Activated T-cell treated with anti-CD3 and anti-CD28 coated beads for 1 hour (primary cell): ENCODE measurements around the gene TRAPPC2B.

ENCODE experiments used
- DNase-seq: peaks from one replicate; pipeline ENCODE4 v3.0.0-alpha.2; 2020; ENCODE audit warnings: low read depth

Gene TRAPPC2B

GRCh38 chr19:57362997-57363687, at the start of gene TRAPPC2B, which contains the start of gene ZNF547:
Gene TRAPPC2B, plus strand, starts transcription at chr19:57363551. Its CDS starts 1,283 bp downstream, at chr19:57364834.
Gene ZNF547, plus strand, starts transcription at chr19:57363551. Its CDS starts 5,005 bp downstream, at chr19:57368556.
- peak; percentile 94 for DNase-seq

GRCh38 chr19:57314146-57314545, 49.2 kb upstream of the TRAPPC2B start:
- no peak for DNase-seq

GRCh38 chr19:57317503-57317902, 45.8 kb upstream of the TRAPPC2B start:
- DNase-seq, result no peak

- DNase-seq, result no peak
Observed at GRCh38 chr19:57319869-57320179, 43.5 kb upstream of the TRAPPC2B start.

- DNase-seq, result peak; percentile 85
Observed at GRCh38 chr19:57320180-57321084, 42.9 kb upstream of the TRAPPC2B start, which contains the start of gene ZNF543. Gene ZNF543, plus strand, starts transcription at chr19:57320472. Its CDS starts 382 bp downstream, at chr19:57320854.

- DNase-seq, result no peak
Observed at GRCh38 chr19:57321116-57321515, 42.2 kb upstream of the TRAPPC2B start.

GRCh38 chr19:57321751-57322150, 41.6 kb upstream of the TRAPPC2B start:
- DNase-seq, result no peak

GRCh38 chr19:57324992-57325391, 38.4 kb upstream of the TRAPPC2B start:
- no peak for DNase-seq

- DNase-seq, result no peak
Observed at GRCh38 chr19:57327993-57328392, 35.4 kb upstream of the TRAPPC2B start.

- DNase-seq, result no peak
Observed at GRCh38 chr19:57334191-57334590, 29.2 kb upstream of the TRAPPC2B start.

GRCh38 chr19:57338877-57339276, 24.5 kb upstream of the TRAPPC2B start:
- DNase-seq, result no peak

GRCh38 chr19:57342582-57342981, 20.8 kb upstream of the TRAPPC2B start:
- no peak for DNase-seq

- no peak for DNase-seq
Observed at GRCh38 chr19:57348136-57348535, 15.2 kb upstream of the TRAPPC2B start.

GRCh38 chr19:57350877-57351805, 12.2 kb upstream of the TRAPPC2B start, which contains the start of gene ZNF304:
Gene ZNF304, plus strand, starts transcription at chr19:57351271. Its CDS starts 394 bp downstream, at chr19:57351665.
- DNase-seq, result peak; percentile 66

GRCh38 chr19:57351867-57352266, 11.5 kb upstream of the TRAPPC2B start:
- DNase-seq, result no peak

- no peak for DNase-seq
Observed at GRCh38 chr19:57355916-57356315, 7.4 kb upstream of the TRAPPC2B start.

- DNase-seq, result no peak
Observed at GRCh38 chr19:57357406-57357805, 5.9 kb upstream of the TRAPPC2B start.

- DNase-seq, result no peak
Observed at GRCh38 chr19:57359300-57359699, 4.1 kb upstream of the TRAPPC2B start.

- no peak for DNase-seq
Observed at GRCh38 chr19:57362419-57362818, 932 bp upstream of the TRAPPC2B start.

- no peak for DNase-seq
Observed at GRCh38 chr19:57363688-57364181, 384 bp downstream of the TRAPPC2B start.

- DNase-seq, result no peak
Observed at GRCh38 chr19:57366776-57367175, 3.4 kb downstream of the TRAPPC2B start.

GRCh38 chr19:57374179-57374578, 10.8 kb downstream of the TRAPPC2B start:
- DNase-seq, result no peak
